ENCODE data around the gene PCDHGA12. TPM values are rescaled to one million over a fixed set of nuclear protein-coding genes. Genes with fewer than 3 reads are reported as not detected.
A peak's percentile ranks its signal among the peaks of the same experiment; 100 is the strongest.

The PCDHGA12 gene
- total RNA-seq, 1 donor from 2014 or later: 2.9 TPM

- H3K36me3 Mint-ChIP-seq (ENCODE audit: insufficient read depth): peaks cover 67% of the 10 kb centered on the region
- no peak overlapping the region for H3K4me3 Mint-ChIP-seq (ENCODE audit: low read depth)
- no peaks in the 10 kb centered on the region for H3K27me3 Mint-ChIP-seq
- H3K27ac Mint-ChIP-seq: peak overlapping the region; percentile 91
- peaks cover 52% of the 10 kb centered on the region for H3K9me3 Mint-ChIP-seq (ENCODE audit: low read depth)
- no peak for TF ChIP-seq CTCF (IDR thresholded peaks at IDR 0.05; ENCODE audit: unreplicated experiment)
- H3K4me1 Mint-ChIP-seq (ENCODE audit: low read depth): no peaks in the 10 kb centered on the region
- DNase-seq (ENCODE audit: low spot score, unreplicated experiment): no peak
Observed at GRCh38 chr5:141419074-141419880, 11.0 kb upstream of the PCDHGA12 start.

GRCh38 chr5:141420855-141421488 is 9.3 kb upstream of the PCDHGA12 start, which contains the start of gene PCDHGA11:
Gene PCDHGA11, plus strand, starts transcription at chr5:141421051. Its CDS starts 177 bp downstream, at chr5:141421228.
- DNase-seq (ENCODE audit: low spot score, unreplicated experiment): no peak
- no peak for TF ChIP-seq CTCF (IDR thresholded peaks at IDR 0.05; ENCODE audit: unreplicated experiment)
- peak within 1 kb of the TSS; percentile 93 for H3K27ac Mint-ChIP-seq
- H3K4me1 Mint-ChIP-seq (ENCODE audit: low read depth): no peaks in the 10 kb centered on the region
- H3K4me3 Mint-ChIP-seq (ENCODE audit: low read depth): peak within 1 kb of the TSS; percentile 41
- no peaks in the 10 kb centered on the region for H3K27me3 Mint-ChIP-seq
- H3K36me3 Mint-ChIP-seq (ENCODE audit: insufficient read depth): peaks cover 68% of the 10 kb centered on the region
- H3K9me3 Mint-ChIP-seq (ENCODE audit: low read depth): peaks cover 53% of the 10 kb centered on the region

GRCh38 chr5:141421489-141421855 is 8.8 kb upstream of the PCDHGA12 start:
- TF ChIP-seq CTCF (IDR thresholded peaks at IDR 0.05; ENCODE audit: unreplicated experiment): no peak
- peaks cover 68% of the 10 kb centered on the region for H3K36me3 Mint-ChIP-seq (ENCODE audit: insufficient read depth)
- no peak overlapping the region for H3K4me3 Mint-ChIP-seq (ENCODE audit: low read depth)
- no peak for DNase-seq (ENCODE audit: low spot score, unreplicated experiment)
- H3K27me3 Mint-ChIP-seq: no peaks in the 10 kb centered on the region
- peak overlapping the region; percentile 52 for H3K27ac Mint-ChIP-seq
- H3K4me1 Mint-ChIP-seq (ENCODE audit: low read depth): no peaks in the 10 kb centered on the region
- H3K9me3 Mint-ChIP-seq (ENCODE audit: low read depth): peaks cover 53% of the 10 kb centered on the region

GRCh38 chr5:141422742-141423291 is 7.5 kb upstream of the PCDHGA12 start:
- DNase-seq (ENCODE audit: low spot score, unreplicated experiment): no peak
- H3K27me3 Mint-ChIP-seq: no peaks in the 10 kb centered on the region
- H3K4me1 Mint-ChIP-seq (ENCODE audit: low read depth): no peaks in the 10 kb centered on the region
- H3K36me3 Mint-ChIP-seq (ENCODE audit: insufficient read depth): peaks cover 71% of the 10 kb centered on the region
- peaks cover 59% of the 10 kb centered on the region for H3K9me3 Mint-ChIP-seq (ENCODE audit: low read depth)
- H3K27ac Mint-ChIP-seq: no peak overlapping the region
- TF ChIP-seq CTCF (IDR thresholded peaks at IDR 0.05; ENCODE audit: unreplicated experiment): no peak
- no peak overlapping the region for H3K4me3 Mint-ChIP-seq (ENCODE audit: low read depth)

- peak overlapping the region; percentile 79 for H3K27ac Mint-ChIP-seq
- H3K9me3 Mint-ChIP-seq (ENCODE audit: low read depth): peaks cover 55% of the 10 kb centered on the region
- H3K4me3 Mint-ChIP-seq (ENCODE audit: low read depth): no peak overlapping the region
- no peak for DNase-seq (ENCODE audit: low spot score, unreplicated experiment)
- H3K4me1 Mint-ChIP-seq (ENCODE audit: low read depth): no peaks in the 10 kb centered on the region
- no peak for TF ChIP-seq CTCF (IDR thresholded peaks at IDR 0.05; ENCODE audit: unreplicated experiment)
- H3K27me3 Mint-ChIP-seq: no peaks in the 10 kb centered on the region
- peaks cover 65% of the 10 kb centered on the region for H3K36me3 Mint-ChIP-seq (ENCODE audit: insufficient read depth)
Observed at GRCh38 chr5:141427783-141428426, 2.4 kb upstream of the PCDHGA12 start.

All from progenitor cell of endocrine pancreas (in vitro differentiated cells).